ENCODE results near the gene TESK2. TPM values are rescaled to one million over a fixed set of nuclear protein-coding genes. Genes with fewer than 3 reads are reported as not detected.
"Not testable (repeated sequence)": the region's sequence is repeated elsewhere in the genome, so short reads cannot be mapped to it uniquely, and the experiment has no call there.

Gene TESK2
- total RNA-seq, 1 donor from 2014 or later: 6.0 TPM

DNA sequence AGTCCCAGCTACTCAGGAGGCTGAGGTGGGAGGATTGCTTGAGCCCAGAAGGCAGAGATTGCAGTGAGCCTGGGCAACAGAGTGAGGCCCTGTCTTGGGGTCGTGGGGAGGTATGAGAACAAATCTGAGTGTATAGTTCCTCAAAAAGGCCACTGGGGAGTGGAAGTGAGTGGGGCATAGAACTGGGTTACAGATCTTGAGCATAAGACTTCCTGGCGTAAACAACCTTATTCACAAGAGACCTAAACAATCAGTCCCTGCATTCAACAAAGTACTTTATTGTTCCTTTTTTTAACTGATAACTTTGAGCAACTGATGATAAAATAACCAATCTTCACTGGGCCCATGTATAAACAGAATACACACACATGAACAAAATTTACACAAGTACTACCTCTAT is 78.1 kb downstream of the TESK2 start:
- no peak for DNase-seq (ENCODE audit: low spot score)

DNA sequence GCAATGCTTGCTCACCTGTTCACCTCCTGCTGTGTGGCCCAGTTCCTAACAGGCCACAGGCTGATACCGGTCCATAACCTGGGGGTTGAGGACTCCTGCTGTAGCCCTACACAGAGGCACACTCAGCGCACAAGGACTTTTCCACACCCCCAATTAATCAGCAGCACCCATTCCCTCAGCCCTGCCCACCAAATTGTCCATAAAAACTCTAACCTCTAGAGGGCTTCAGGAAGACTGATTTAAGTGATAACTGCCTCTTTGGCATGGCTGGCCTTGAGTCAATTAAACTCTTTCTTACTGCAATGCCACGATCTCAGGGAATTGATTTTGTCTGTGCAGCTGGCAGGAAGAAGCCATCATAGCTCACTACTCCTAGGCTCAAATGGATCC is 79.5 kb downstream of the TESK2 start:
- no peak for DNase-seq (ENCODE audit: low spot score)

DNA sequence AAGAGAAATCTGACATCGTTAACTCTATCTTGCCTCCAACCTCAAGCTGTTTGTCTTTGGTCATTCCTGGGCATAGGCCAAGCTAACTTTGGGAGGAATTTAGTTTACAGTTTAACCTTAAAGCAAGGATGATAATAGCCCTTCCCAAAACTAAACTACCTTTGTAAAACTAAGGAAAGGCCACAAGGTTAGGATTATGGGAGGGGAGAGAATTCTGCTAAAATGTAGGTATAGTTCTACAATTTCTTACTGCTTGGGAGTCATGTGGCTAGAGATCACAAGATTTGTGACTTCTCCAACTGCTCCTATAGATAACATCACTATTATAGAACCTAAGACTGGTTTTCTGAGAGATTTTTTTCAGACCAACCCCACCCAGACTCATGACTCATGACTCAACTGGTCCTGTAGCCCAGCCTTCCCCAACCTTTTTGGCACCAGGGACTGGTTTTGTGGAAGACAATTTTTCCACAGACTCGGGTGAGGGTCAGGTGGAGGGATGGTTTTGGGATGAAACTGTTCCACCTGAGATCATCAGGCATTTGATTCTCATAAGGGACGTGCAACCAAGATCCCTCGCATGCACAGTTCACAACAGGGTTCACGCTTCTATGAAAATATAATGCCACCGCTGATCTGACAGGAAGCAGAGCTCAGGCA is 80.0 kb downstream of the TESK2 start:
- DNase-seq (ENCODE audit: low spot score): no peak

DNA sequence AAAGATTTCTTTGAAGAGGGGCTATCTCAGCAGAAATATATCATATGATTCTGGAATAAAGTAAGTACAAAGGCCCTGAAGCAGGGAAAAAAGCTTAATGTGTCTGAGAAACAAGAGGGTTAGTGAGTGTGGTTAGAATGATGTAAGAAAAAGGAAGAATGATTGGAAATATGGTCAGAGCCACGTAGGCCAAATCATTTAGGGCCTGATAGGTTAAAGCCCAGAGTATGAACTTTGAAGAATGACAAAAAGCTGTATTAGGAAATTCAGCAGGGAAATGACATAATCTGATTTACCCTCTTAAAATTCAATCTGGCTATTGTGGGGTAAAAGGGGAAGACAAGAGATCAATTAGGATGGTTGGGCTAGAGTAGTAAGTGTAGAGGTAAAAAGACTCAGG is 81.7 kb downstream of the TESK2 start:
- no peak for DNase-seq (ENCODE audit: low spot score)

DNA sequence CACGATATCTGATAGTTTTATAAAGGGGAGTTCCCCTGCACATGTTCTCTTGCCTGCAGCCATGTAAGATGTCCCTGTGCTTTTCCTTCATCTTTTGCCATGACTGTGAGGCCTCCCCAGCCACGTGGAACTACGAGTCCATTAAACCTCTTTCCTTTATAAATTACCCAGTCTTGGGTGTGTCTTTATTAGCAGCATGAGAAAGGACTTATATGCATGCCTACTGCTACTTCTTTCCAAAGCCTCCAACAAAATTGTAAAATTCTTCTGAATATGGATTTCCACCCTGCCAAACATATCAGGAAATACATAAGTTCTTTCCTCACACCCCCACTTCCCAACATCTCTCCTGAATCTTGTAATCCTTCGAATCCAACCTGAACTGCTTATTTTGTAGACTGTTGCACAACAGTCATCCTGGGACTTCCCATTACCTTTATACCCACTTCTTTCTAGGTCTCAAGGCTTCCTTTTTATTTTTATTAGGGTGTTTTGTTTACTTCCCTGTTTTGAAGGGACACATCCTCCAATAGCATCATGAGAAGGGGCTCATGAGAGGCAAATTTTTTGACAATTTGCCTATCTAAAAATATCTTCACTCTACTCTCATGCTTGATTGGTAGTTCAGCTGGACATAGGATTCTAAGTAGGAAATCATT is 83.2 kb downstream of the TESK2 start:
- no peak for DNase-seq (ENCODE audit: low spot score)

DNA sequence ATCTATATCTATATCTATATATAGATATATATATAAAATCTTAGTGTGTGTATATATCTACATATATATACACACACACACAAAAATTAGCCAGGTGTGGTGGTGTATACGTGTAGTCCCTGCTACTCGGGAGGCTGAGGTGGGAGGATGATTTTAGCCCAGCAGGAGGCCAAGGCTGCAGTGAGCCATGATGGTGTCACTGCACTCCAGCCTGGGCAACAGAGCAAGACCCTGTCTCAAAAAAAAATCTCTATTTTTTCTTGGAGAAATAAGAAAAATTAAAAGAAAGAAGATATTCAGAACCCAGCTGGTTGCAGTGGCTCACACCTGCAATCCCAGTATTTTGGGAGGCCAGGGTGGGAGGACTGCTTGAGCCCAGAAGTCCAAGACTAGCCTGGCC is 85.3 kb downstream of the TESK2 start:
- DNase-seq (ENCODE audit: low spot score): no peak

DNA sequence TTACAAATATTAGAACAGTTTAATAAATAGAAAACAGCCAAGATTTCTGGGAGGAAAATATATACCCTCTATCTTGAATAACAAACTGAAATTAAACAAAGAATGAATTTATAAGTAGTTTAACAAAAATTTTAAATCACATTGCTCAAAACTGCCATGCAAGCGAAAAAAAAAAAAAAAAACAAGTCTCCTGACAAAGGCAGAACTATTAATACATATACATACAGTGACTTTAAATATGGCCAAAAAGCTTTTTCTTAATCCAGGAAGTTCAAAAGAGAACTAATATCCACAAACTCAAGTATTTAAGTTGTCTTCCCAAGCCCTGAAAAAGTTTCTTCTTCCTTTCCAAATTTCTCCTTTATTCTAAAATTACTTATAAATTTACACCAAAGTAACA is 87.2 kb downstream of the TESK2 start:
- no peak for DNase-seq (ENCODE audit: low spot score)

DNA sequence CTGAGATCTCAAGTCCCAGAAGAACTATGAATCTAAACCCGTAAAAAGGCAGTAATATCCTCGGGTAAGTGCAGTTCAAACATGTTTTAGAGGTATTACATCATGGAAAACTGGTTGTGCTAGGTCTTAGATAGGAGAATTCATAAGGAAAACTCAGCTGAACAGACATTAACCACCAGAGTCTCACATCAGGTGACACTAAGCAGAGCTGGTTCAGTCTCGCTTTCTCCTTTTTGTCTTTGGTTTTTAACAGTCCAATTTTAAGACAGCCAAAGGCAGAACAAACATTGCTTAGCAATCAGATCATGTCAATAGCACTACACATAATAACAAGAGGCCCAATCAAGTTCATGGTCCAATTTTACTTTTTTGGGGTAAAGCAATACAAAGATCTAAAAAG is 87.7 kb downstream of the TESK2 start:
- DNase-seq (ENCODE audit: low spot score): peak; percentile 76

DNA sequence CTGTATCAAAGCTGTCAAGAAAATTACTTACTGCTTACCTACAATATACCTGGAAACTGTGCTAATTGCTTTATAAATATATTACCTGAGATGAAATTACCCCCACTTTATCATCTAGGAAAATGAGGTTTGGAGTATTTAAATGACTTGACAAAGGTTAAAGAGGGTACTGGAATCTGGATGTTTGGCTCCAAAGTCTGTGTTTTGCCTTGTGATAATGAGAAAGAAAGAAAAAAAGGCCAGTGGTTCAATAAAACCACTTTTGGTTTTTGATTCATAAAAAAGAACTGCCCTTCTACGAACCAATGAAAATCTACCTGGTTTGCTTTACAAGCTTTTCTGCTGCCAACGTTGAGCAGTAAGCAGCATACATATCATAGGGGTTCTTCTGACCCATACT is 89.4 kb downstream of the TESK2 start:
- no peak for DNase-seq (ENCODE audit: low spot score)

DNA sequence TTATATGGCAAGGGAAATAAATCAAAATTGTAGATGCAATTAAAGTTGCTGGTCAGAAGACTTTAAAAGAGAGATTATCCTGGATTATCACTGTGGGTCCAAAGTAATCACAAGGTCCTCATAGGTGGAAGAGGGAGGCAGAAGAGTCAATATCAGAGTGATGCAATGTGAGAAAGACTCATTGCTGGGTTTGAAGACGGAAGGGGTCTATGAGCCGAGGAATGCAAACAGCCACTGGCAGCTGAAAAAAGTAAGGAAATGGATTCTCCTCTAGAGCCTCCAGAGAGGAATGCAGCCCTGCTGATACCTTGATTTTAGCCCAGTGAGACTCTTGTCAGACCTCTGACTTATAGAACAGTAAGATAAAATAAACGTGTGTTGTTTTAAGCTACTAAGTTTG is 90.9 kb downstream of the TESK2 start:
- DNase-seq (ENCODE audit: low spot score): no peak

DNA sequence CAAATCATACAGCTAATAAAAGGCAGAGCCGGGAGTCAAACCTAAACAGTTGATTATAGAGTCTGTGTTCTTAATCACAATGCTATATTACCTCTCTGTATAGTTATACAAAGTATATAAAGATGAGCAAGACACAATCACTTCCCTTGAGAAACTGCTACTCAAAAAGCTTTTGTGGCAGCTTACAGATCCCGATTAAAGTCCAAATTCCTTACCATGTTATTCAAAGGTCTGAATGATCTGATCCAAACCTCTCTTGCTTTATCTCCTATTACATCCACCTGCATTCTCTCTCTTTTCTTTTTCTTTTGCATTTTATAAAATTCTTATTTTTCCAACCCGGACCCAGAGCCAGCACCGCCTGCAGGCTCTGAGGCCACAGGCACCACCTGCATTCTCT is 93.7 kb downstream of the TESK2 start:
- DNase-seq (ENCODE audit: low spot score): no peak

DNA sequence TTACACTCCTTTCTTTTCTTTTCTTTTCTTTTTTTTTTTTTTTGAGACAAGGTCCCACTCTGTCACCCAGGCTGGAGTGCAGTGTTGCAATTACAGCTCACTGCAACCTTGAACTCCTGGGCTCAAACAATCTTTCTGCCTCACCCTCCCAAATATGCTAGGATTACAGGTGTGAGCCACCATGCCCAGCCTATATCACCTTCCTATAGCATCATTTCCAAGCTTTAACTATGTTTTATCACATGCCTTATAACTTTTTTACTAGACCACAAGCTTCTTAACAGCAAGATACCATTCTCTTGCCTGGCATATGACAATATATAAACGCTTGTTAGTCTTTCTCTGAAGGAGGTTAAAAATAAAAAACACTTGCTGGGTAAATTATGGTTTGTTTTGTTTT is 95.4 kb downstream of the TESK2 start:
- no peak for DNase-seq (ENCODE audit: low spot score)

DNA sequence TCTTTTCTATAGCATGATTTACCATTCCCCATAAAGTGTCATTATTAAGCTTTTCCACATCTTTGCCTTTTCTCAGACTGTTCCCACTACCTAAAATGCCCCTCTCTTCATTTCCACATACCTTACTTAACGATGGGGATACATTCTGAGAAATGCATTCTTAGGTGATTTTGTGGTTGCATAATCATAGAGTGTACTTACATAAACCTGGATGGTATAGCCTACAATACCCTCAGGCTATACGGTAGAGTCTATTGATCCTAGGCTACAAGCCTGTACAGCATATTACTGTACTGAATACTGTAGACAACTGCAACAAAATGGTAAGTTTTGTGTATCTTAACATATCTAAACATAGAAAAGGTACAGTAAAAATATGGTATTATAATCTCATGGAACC is 95.9 kb downstream of the TESK2 start:
- no peak for DNase-seq (ENCODE audit: low spot score)

DNA sequence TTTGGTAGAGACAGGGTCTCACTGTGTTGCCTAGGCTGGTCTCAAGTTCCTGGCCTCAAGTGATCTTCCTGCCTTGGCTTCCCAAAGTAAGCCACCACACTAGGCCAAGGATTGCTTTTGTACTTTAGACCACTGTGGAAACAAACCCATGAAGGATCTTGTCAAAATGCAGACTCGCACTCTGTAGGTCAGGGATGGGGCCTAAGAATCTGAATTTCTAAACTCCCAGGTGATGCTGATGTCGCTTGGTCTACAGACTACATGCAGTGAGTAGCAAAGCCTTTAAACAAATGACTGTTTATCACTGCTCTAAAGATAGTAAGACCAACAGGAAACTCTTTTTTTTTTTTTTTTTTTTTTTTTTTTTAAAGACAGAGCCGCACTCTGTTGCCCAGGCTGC is 96.6 kb downstream of the TESK2 start:
- DNase-seq (ENCODE audit: low spot score): no peak

DNA sequence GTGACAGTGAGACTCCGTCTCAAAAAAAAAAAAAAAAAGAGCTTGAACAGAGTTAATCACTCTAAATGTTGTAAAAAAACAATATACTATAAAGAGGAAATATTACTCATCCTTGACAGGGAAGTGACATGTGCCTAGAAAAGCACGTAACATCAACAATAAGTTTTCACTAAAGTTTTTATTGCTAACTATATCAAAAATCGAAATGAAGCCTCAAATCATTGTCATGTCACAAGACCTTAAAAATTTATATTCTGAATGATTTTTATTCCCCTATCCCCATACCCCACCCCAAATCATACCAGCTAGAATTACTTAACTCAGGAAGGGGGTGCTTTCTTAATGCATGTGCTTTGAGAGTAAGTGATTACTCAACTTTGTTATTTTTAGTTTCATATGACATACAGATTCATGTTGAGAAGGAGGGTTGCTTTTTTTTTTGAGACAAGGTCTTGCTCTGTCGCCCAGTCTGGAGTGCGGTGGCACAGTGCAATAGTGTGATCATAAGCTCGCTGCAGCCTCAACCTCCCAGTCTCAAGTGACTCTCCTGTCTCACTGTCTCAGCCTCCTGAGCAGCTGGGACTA is 97.2 kb downstream of the TESK2 start:
- no peak for DNase-seq (ENCODE audit: low spot score)

DNA sequence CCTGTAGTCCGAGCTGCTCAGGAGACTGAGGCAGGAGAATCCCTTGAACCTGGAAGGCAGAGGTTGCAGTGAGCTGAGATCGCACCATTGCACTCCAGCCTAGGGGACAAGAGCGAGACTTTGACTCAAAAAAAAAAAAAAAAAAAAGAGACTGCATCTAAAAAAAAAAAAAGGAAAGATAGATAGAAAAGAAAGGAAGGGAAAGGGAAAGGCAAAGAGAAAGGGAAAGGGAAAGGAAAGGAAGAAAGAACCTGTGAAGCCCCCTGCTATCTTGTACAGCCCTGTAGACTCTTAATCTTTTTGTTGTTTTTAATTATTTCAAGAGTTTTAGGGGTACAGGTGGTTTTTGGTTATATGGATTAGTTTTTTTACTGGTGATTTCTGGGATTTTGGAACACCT is 104.7 kb downstream of the TESK2 start:
- no peak for DNase-seq (ENCODE audit: low spot score)

DNA sequence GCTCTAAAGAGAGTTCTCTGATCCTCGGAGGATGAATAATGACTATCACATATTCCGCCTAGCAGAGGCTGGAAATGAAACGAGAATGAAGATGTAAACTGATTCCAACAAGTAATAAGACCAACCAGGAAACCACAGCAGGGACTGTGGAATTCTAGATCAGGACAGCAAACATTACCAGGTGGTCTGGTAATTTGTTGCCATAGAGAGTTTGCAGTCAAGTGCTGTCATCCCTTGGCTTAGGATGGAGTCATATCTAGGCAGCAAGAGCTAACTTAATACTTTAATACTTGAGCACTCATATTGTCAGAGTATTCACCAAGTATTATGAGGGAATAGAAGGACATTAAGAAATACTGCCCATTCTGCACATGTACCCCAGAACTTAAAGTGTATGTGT is 105.7 kb downstream of the TESK2 start:
- DNase-seq (ENCODE audit: low spot score): no peak

DNA sequence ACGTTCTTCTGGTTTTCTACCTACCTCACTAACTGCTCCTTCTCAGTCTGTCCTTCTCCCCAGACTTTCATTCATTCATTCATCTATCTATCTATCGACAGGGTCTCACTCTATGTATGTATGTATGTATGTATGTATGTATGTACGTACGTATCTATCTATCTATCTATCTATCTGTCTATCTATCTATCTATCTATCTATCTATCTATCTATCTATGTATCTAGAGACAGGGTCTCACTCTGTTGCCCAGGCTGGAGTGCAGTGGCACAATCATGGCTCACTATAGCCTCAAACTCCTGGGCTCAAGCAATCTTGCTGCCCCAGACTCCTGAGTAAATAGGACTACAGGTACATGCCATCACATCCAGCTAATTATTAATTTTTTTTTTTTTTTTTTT is 106.8 kb downstream of the TESK2 start:
- DNase-seq (ENCODE audit: low spot score): not testable (repeated sequence)

DNA sequence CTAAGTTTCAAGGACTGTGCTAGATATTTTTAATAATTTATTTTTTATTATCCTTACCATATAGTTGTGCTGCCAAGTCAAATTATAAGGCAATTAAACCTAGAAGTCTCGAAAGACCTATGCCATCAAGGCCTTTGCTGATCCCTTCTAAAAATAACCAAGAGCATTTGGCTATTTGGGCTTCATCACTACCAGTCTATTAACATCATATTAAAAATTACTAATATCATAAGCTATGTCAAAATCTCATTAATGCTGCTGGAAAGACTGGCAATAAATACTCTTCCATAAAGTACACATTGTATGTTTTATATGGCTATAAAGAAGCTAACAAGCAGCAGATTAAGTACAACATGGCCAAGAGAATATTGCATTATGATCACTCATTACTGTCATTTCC is 107.8 kb downstream of the TESK2 start:
- no peak for DNase-seq (ENCODE audit: low spot score)

DNA sequence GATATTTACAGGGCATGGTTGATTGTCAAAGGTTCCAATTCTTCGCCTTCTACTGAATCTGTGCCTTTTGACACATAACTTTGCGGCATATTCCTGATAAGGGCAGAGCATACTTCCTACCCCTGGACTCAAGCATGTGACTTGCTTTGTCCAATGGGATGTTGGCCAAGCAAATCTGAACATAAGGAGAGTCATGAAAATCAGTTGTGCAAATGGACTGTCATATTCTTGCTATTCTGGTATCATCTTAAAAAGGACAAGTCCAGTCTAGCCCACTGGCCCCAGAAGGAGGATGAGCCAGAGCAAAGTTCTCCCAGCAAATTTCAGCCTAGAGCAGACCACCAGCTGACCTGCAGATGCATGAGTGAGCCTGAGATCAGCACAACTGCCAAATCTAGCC is 109.7 kb downstream of the TESK2 start:
- DNase-seq (ENCODE audit: low spot score): no peak

DNA sequence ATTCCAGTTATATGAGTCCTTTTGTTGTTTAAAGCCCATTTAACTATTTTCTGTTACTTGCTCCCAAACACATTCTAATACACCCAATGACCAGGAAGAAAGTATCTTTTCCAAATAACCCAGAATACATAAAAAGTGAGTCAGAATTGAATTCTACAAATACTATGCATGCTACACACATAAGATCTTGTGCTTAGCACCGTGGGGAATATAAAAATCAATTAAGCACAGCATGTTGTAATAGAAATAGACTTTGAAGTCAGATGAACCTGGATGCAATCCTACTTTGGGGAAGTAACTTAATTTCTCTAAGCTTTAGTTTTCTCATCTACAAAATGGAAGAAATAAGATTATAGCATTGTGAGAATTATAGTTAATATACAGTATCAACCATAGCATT is 110.2 kb downstream of the TESK2 start:
- DNase-seq (ENCODE audit: low spot score): no peak

DNA sequence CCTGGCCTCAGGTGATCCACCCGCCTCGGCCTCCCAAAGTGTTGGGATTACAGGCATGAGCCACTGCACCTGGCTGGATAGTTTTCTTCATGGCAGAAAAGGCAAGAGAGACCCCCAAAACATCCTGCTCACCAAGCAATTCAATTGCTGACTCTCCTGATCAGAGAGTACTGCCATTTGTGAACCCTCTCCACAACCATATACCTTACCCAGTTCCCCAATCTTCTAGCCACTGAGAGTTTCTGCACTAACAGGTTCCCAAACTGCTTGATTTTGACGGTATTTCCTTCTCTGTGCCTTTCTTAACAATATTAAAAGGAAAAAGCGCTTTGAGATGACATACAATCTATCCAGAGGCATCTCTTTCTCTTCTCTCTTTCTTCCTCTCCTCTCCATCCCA is 110.8 kb downstream of the TESK2 start:
- no peak for DNase-seq (ENCODE audit: low spot score)

DNA sequence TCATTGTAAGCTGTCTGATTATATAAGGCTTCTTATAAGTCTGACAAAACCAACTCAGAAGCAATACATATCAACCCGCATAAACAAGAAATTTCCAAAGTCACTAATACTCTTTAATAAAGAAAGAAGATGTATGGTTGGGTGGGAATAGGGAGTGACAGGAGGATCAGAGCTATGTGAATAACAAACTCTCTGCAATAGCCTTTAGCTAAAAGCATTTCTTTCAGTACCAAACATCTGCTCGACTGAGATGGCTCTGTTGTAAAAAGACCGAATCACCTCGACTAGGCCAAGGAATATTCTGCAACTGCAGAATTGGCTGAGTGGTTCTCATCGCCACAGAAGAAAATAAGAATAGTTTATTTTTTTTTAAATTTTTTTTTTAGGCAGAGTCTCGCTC is 111.4 kb downstream of the TESK2 start:
- no peak for DNase-seq (ENCODE audit: low spot score)

DNA sequence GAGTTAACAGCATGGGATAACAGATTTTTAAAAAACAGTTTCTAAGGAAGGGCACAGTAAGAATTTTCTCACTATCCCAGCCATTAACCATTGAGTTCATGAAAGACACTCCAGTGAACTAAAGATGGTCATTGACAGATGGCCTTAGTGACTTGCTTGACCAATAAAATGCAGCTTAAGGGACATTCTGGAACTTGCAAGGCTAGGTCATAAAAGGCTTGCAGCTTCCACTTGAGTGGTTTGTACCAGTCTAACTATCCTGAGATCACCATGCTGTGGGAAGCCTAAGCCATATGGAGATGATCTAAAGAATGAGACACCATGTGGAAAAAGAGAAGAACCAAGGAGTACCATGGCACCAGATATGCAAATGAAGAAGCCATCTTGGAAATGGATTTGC is 112.8 kb downstream of the TESK2 start:
- no peak for DNase-seq (ENCODE audit: low spot score)
